T-cell (primary cell): Measurements from ENCODE around the gene AHSP. TPM values are rescaled to one million over a fixed set of nuclear protein-coding genes. Genes with fewer than 3 reads are reported as not detected.
A peak's percentile ranks its signal among the peaks of the same experiment; 100 is the strongest.
"Not testable (repeated sequence)": the region's sequence is repeated elsewhere in the genome, so short reads cannot be mapped to it uniquely, and the experiment has no call there.

Experiments
- ATAC-seq, 4 experiments: fragments of 200-7000 bp in 3 of 4; fragments of 150-1000 bp in 1 of 4; cut with Tn5 transposase; replicated peaks in 1 of 4; 1 replicate in 3 of 4; 2 replicates in 1 of 4; pipeline ENCODE4 v1.10.0; 2021; ENCODE audit warnings: moderate library complexity in 3 of 4, mild to moderate bottlenecking in 2 of 4, moderate number of reproducible peaks in 1 of 4
- CTCF ChIA-PET, 2 donors: fragments of 300-600 bp; sonication (Branson Sonifier 250); formaldehyde crosslinking; loops; one replicate each; lab custom pipeline; 2022; ENCODE audit warnings: antibody characterized with exemption in 2 of 2; lab: Charles Lee
- POLR2A ChIA-PET, 2 donors: fragments of 300-600 bp; sonication (Branson Sonifier 250); formaldehyde crosslinking; loops; one replicate each; lab custom pipeline; 2022; ENCODE audit warnings: antibody characterized with exemption in 2 of 2; lab: Charles Lee
- DNase-seq, 35 experiments: peaks; one replicate each; pipeline versions ENCODE4 v3.0.0 to v3.0.0-alpha.2; 2013 to 2023
- H3K27ac ChIP-seq: one replicate; pipeline ENCODE4 v1.5.1; 2013; ENCODE audit warnings: low read length
- H3K27me3 ChIP-seq, 2 experiments: replicated peaks in 1 of 2; 1 replicate in 1 of 2; 2 replicates in 1 of 2; pipeline versions ENCODE4 v1.6.1 to v1.7.0; 2013; ENCODE audit warnings: low read length in 1 of 2, mixed read lengths in 1 of 2; ENCODE audit not compliant: control insufficient read depth in 2 of 2, insufficient read depth in 2 of 2; ENCODE audit errors: extremely low read depth in 1 of 2
- H3K36me3 ChIP-seq, 2 donors: 1 replicate in 1 of 2; 2 replicates in 1 of 2; pipeline versions ENCODE4 v1.6.1 to v1.7.0; 2013; ENCODE audit warnings: low read length in 1 of 2; ENCODE audit not compliant: control insufficient read depth in 2 of 2, insufficient read depth in 1 of 2; ENCODE audit errors: extremely low read depth in 1 of 2
- H3K4me1 ChIP-seq, 2 experiments: 1 replicate in 1 of 2; 2 replicates in 1 of 2; pipeline versions ENCODE4 v1.6.1 to v1.7.0; 2013; ENCODE audit warnings: low read length in 2 of 2, mixed read lengths in 1 of 2; ENCODE audit not compliant: insufficient read depth in 2 of 2, control insufficient read depth in 1 of 2; ENCODE audit errors: extremely low read depth in 1 of 2
- H3K4me3 ChIP-seq, 2 donors: 1 replicate in 1 of 2; 2 replicates in 1 of 2; pipeline versions ENCODE4 v1.5.1 to v1.7.0; 2013; ENCODE audit warnings: mild to moderate bottlenecking in 2 of 2, low read length in 1 of 2, moderate library complexity in 1 of 2; ENCODE audit not compliant: control insufficient read depth in 1 of 2; ENCODE audit errors: extremely low read depth in 1 of 2
- H3K9me3 ChIP-seq: 2 replicates; pipeline ENCODE4 v1.7.0; 2013
- H3K27ac Mint-ChIP-seq, 2 donors: one replicate each; pipeline ENCODE4 v1.8.0; 2020 to 2021; ENCODE audit warnings: mild to moderate bottlenecking in 2 of 2, mixed read lengths in 2 of 2
- H3K27me3 Mint-ChIP-seq, 2 donors: one replicate each; pipeline ENCODE4 v1.8.0; 2021 to 2022; ENCODE audit warnings: mixed read lengths in 2 of 2
- H3K36me3 Mint-ChIP-seq: one replicate; pipeline ENCODE4 v1.8.0; 2021; ENCODE audit warnings: mixed read lengths
- H3K4me1 Mint-ChIP-seq, 3 donors: one replicate each; pipeline ENCODE4 v1.8.0; 2020 to 2022; ENCODE audit warnings: mixed read lengths in 3 of 3, mild to moderate bottlenecking in 1 of 3
- H3K4me3 Mint-ChIP-seq, 3 donors: one replicate each; pipeline ENCODE4 v1.8.0; 2020 to 2022; ENCODE audit warnings: mild to moderate bottlenecking in 3 of 3, mixed read lengths in 3 of 3, moderate library complexity in 3 of 3
- H3K9me3 Mint-ChIP-seq, 3 donors: one replicate each; pipeline ENCODE4 v1.8.0; 2020 to 2022; ENCODE audit warnings: mixed read lengths in 3 of 3
- WGBS: methylation state at CpG from one replicate; pipeline ENCODE4 v1.1.5; 2013; ENCODE audit warnings: missing lambda C conversion rate; ENCODE audit not compliant: insufficient coverage; 5-methylcytosine and 5-hydroxymethylcytosine counted together
- total RNA-seq, 35 experiments: library from RNA in 6 of 35; stranded (reverse) in 6 of 35; fragments of 120-200 nt in 1 of 35; gene quantifications; one replicate each; pipeline versions ENCODE4 v1.2.1 to v1.2.4 and lab custom pipeline; 2013 to 2026

AHSP gene, protein sequence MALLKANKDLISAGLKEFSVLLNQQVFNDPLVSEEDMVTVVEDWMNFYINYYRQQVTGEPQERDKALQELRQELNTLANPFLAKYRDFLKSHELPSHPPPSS
- total RNA-seq: not detected
- total RNA-seq (2013): not detected
- 0 to 0.14 (median 0) reads per million in 29 experiments for total RNA-seq (lab: John Stamatoyannopoulos, UW)

DNA sequence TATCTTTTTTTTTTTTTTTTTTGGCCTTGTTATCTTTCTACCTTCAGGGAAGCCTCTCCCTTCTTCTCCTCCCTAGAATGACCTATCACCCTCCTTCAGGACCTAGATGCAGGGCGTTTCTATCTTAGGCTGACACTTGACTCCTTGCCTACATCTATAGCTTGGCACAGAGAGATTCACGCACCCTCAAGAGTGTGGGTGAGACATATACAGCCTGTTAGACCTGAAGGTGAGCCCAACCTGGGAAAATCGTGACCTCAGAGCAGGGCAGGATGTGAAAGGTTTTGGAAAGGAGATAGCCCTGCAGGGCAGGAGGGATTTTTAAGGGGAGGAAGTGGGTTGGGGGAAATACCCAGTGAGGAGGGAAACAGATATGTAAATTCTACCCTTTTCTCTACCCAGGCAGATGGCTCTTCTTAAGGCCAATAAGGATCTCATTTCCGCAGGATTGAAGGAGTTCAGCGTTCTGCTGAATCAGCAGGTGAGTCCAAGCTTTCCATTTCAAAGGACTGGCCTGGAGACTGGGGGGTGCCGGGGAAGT, at the start of gene AHSP:
Gene AHSP, plus strand, starts transcription at position 167 of the 541 bp plus-strand sequence. Its CDS starts 240 bp downstream, at position 407.
- 78% methylated on average over 3 of the region's 6 CpGs for WGBS
- Histone ChIP-seq H3K36me3 (no peaks in the 10 kb centered on the region), H3K27me3 (peaks cover 0 to 38% of the 10 kb centered on the region in 2 experiments), H3K4me1 (peaks cover 0 to 18% of the 10 kb centered on the region in 2 experiments), H3K4me3 (no peak within 1 kb of the TSS), H3K27ac (no peak within 1 kb of the TSS), H3K9me3 (no peaks in the 10 kb centered on the region)
- ChIA-PET CTCF (interaction anchor here in 1 of 2 donors (0.7 kb wide), 1 partner anchor 21 kb away, joined by 4 read pairs; no protein-coding TSS in a partner anchor), POLR2A (no interaction called here)
- Mint-ChIP-seq H3K9me3 (no peaks in the 10 kb centered on the region), H3K27me3 (peaks cover 23 to 24% of the 10 kb centered on the region in 2 donors), H3K36me3 (no peaks in the 10 kb centered on the region), H3K27ac (no peak within 1 kb of the TSS), H3K4me3 (peak within 1 kb of the TSS in 1 of 3 donors; percentile 50), H3K4me1 (peaks cover 9 to 17% (median 11%) of the 10 kb centered on the region in 3 donors)
- ATAC-seq (no peak), DNase-seq (no peak)

- ATAC-seq (no peak), DNase-seq (no peak)
- CTCF ChIA-PET: interaction anchor here in 1 of 2 donors (0.7 kb wide), 1 partner anchor 11 kb away, joined by 4 read pairs; no protein-coding TSS in a partner anchor
- Histone ChIP-seq H3K9me3 (no peaks in the 10 kb centered on the region), H3K27me3 (peaks cover 0 to 5% of the 10 kb centered on the region in 2 experiments), H3K4me1 (peaks cover 4 to 24% of the 10 kb centered on the region in 2 experiments), H3K27ac (no peak overlapping the region), H3K4me3 (no peak overlapping the region), H3K36me3 (no peaks in the 10 kb centered on the region)
- H3K27me3 Mint-ChIP-seq: no peaks in the 10 kb centered on the region
- 81% methylated on average over 3 of the region's 3 CpGs for WGBS
- no peaks in the 10 kb centered on the region for H3K36me3 Mint-ChIP-seq
- no peaks in the 10 kb centered on the region for H3K9me3 Mint-ChIP-seq
- no peak overlapping the region for H3K27ac Mint-ChIP-seq
- POLR2A ChIA-PET: no interaction called here
- peaks cover 15 to 17% (median 17%) of the 10 kb centered on the region in 3 donors for H3K4me1 Mint-ChIP-seq
- no peak overlapping the region for H3K4me3 Mint-ChIP-seq
Observed at GRCh38 chr16:31478956-31479355, 48.7 kb upstream of the AHSP start.

DNA sequence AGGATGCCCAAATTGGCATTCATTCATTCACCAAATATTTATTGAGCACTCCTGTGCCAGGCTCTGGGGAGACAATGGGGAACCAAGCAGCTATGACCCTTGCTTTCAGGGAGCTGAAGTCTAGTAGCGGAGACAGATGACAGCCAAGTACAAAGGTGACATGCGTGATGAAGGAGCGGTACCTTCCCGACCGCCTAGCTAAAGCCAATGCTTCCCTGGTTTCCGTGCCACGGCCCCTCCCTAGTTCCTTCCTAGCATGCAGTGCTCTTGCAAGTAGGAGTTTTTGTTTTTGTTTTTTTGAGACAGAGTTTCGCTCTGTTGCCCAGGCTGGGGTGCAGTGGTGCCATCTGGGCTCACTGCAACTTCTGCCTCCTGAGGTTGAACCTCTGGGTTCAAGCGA, 47.9 kb upstream of the AHSP start:
- 95% methylated on average over 9 of the region's 9 CpGs for WGBS
- no peaks in the 10 kb centered on the region for H3K36me3 ChIP-seq
- Mint-ChIP-seq H3K9me3 (no peaks in the 10 kb centered on the region), H3K4me1 (peaks cover 15 to 17% (median 17%) of the 10 kb centered on the region in 3 donors), H3K4me3 (no peak overlapping the region), H3K36me3 (no peaks in the 10 kb centered on the region), H3K27me3 (no peaks in the 10 kb centered on the region), H3K27ac (no peak overlapping the region)
- ChIA-PET POLR2A (no interaction called here), CTCF (interaction anchor here in 1 of 2 donors (0.5 kb wide), 1 partner anchor 296 kb away, joined by 4 read pairs; no protein-coding TSS in a partner anchor)
- H3K4me1 ChIP-seq: peaks cover 4 to 24% of the 10 kb centered on the region in 2 experiments
- H3K9me3 ChIP-seq: no peaks in the 10 kb centered on the region
- H3K4me3 ChIP-seq: no peak overlapping the region
- no peak for ATAC-seq
- no peak for DNase-seq
- H3K27ac ChIP-seq: no peak overlapping the region
- H3K27me3 ChIP-seq: peaks cover 0 to 7% of the 10 kb centered on the region in 2 experiments

DNA sequence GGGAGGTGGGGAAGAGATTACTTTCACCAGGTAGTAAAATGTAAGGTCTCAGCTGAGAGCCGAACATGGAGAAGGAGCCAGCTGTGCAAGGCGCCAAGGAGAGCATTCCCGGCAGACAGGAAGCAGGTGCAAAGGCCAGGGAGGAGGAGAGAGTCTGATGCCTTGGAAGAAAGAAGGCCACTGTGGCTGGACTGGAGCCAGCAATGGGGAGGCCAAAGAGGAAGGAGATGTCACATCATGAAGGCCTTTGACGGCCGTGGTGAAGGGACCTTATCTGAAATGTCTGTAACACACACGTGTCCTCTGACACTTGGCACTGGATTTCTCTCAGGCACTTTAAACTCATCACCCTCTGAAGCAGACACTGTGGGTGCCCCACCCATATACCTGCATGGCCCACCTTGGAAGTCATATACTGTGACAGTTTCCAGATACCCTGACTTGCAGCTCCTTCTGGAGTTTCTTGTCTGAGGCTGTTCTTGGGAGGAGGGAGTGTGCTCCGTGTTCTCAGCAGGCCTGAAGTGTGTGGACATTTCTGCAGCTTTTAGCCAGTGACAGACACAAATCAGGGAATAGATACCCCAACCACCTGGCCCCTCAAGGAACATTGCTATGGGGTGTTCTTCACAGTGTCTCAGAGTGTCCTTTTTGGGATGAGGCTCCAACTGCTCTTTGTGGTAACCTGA, 46.7 kb upstream of the AHSP start:
- Mint-ChIP-seq H3K4me3 (no peak overlapping the region), H3K27me3 (no peaks in the 10 kb centered on the region), H3K9me3 (no peaks in the 10 kb centered on the region), H3K27ac (no peak overlapping the region), H3K4me1 (peaks cover 16 to 19% (median 19%) of the 10 kb centered on the region in 3 donors), H3K36me3 (no peaks in the 10 kb centered on the region)
- Histone ChIP-seq H3K4me3 (no peak overlapping the region), H3K36me3 (no peaks in the 10 kb centered on the region), H3K27ac (no peak overlapping the region), H3K9me3 (no peaks in the 10 kb centered on the region), H3K4me1 (peaks cover 2 to 22% of the 10 kb centered on the region in 2 experiments), H3K27me3 (peaks cover 0 to 20% of the 10 kb centered on the region in 2 experiments)
- WGBS: 49% methylated on average over 5 of the region's 7 CpGs
- POLR2A ChIA-PET: no interaction called here
- no peak for ATAC-seq
- DNase-seq: no peak
- CTCF ChIA-PET: no interaction called here

DNA sequence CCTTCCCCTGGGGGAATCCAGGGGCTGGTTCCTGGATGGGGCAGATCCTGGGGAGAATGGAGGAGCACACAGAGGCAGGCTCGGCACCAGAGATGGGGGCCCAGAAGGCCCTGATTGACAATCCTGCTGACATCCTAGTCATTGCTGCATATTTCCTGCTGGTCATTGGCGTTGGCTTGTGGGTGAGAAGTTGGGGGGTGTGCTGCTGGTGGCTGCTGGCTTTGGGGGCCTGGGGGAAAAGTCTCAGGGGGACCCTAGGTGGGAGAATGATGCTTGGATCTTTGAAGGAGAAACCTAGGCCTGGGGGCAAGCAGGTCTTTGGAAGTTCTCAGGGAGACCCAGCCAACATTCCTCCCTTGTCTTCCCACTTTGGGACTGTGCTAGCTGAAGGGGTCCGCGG, 44.6 kb upstream of the AHSP start, which contains the start of gene SLC5A2:
Gene SLC5A2, plus strand, starts transcription at position 43 of the 400 bp plus-strand sequence. Its CDS starts 14 bp downstream, at position 57.
- POLR2A ChIA-PET: no interaction called here
- DNase-seq (no peak), ATAC-seq (no peak)
- WGBS: 88% methylated on average over 4 of the region's 4 CpGs
- Histone ChIP-seq H3K9me3 (no peaks in the 10 kb centered on the region), H3K36me3 (no peaks in the 10 kb centered on the region), H3K4me3 (no peak within 1 kb of the TSS), H3K4me1 (peaks cover 4 to 20% of the 10 kb centered on the region in 2 experiments), H3K27me3 (peaks cover 0 to 17% of the 10 kb centered on the region in 2 experiments), H3K27ac (no peak within 1 kb of the TSS)
- Mint-ChIP-seq H3K4me3 (no peak within 1 kb of the TSS), H3K27me3 (no peaks in the 10 kb centered on the region), H3K36me3 (no peaks in the 10 kb centered on the region), H3K27ac (no peak within 1 kb of the TSS), H3K9me3 (no peaks in the 10 kb centered on the region), H3K4me1 (peaks cover 14 to 17% (median 15%) of the 10 kb centered on the region in 3 donors)
- CTCF ChIA-PET: no interaction called here

DNA sequence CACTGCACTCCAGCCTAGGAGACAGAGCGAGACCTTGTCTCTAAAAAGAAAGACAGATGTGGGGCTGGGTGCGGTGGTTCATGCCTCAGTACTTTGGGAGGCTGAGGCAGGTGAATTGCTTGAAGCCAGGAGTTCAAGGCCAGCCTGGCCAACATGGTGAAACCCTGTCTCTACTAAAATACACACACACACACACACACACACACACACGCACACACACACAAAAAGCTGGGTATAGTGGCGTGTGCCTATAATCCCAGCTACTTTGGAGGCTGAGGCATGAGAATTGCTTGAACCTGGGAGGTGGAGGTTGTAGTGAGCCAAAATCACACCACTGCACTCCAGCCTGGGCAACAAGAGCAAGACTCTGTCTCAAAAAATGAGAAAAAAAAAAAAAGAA, 43.7 kb upstream of the AHSP start:
- H3K27me3 Mint-ChIP-seq, H3K9me3 ChIP-seq, H3K36me3 ChIP-seq, H3K4me3 ChIP-seq, DNase-seq, H3K36me3 Mint-ChIP-seq, POLR2A ChIA-PET, H3K4me3 Mint-ChIP-seq, H3K9me3 Mint-ChIP-seq, CTCF ChIA-PET, H3K27ac Mint-ChIP-seq, H3K27ac ChIP-seq, ATAC-seq: not testable (repeated sequence)
- WGBS: no CpG with 5 or more reads among the region's 4 CpGs
- Histone ChIP-seq H3K27me3 (peaks cover 0 to 17% of the 10 kb centered on the region in 2 experiments), H3K4me1 (peaks cover 4 to 24% of the 10 kb centered on the region in 2 experiments)
- H3K4me1 Mint-ChIP-seq: peaks cover 10 to 16% (median 14%) of the 10 kb centered on the region in 3 donors
